Spleen (tissue), 11 donors: Measurements from ENCODE around the gene DNER. TPM values are rescaled to one million over a fixed set of nuclear protein-coding genes. Genes with fewer than 3 reads are reported as not detected.
A peak's percentile ranks its signal among the peaks of the same experiment; 100 is the strongest.

Source experiments
- DNase-seq: peaks from one replicate; pipeline ENCODE4 v3.0.0-alpha.2; 2020
- H3K27ac ChIP-seq, 8 donors: fragments of 200-600 bp; sonication (generic) in 7 of 8; 1 replicate in 4 of 8; 2 replicates in 4 of 8; pipeline versions ENCODE4 v1.5.0 to v1.8.0; 2016 to 2021; ENCODE audit warnings: inconsistent platforms in 4 of 8, mild to moderate bottlenecking in 4 of 8, moderate library complexity in 1 of 8
- H3K27me3 ChIP-seq, 7 donors: fragments of 200-600 bp; sonication (generic) in 6 of 7; replicated peaks in 1 of 7; 1 replicate in 4 of 7; 2 replicates in 3 of 7; pipeline versions ENCODE4 v1.5.0 to v1.8.0; 2016 to 2021; ENCODE audit warnings: inconsistent platforms in 3 of 7, mild to moderate bottlenecking in 1 of 7
- H3K36me3 ChIP-seq, 6 donors: fragments of 200-600 bp; sonication (generic) in 5 of 6; 1 replicate in 4 of 6; 2 replicates in 2 of 6; pipeline versions ENCODE4 v1.5.0 to v1.8.0; 2016 to 2021; ENCODE audit warnings: inconsistent platforms in 2 of 6
- H3K4me1 ChIP-seq, 6 donors: fragments of 200-600 bp; sonication (generic) in 5 of 6; 1 replicate in 3 of 6; 2 replicates in 3 of 6; pipeline versions ENCODE4 v1.5.0 to v1.8.0; 2016 to 2021; ENCODE audit warnings: inconsistent platforms in 3 of 6
- H3K4me3 ChIP-seq, 8 donors: fragments of 200-600 bp; sonication (generic) in 7 of 8; 1 replicate in 4 of 8; 2 replicates in 4 of 8; pipeline versions ENCODE4 v1.5.0 to v1.8.0; 2016 to 2021; ENCODE audit warnings: inconsistent platforms in 4 of 8, mild to moderate bottlenecking in 4 of 8, moderate library complexity in 2 of 8
- H3K9me3 ChIP-seq, 8 donors: fragments of 200-600 bp; sonication (generic) in 7 of 8; 1 replicate in 4 of 8; 2 replicates in 4 of 8; pipeline versions ENCODE4 v1.5.0 to v1.8.0; 2016 to 2021; ENCODE audit warnings: inconsistent platforms in 4 of 8
- POLR2A ChIP-seq, 3 donors: fragments of 450-650 bp; IDR thresholded peaks; one replicate each; pipeline ENCODE4 v1.5.1; 2017; ENCODE audit warnings: antibody characterized with exemption in 3 of 3, mild to moderate bottlenecking in 1 of 3
- POLR2AphosphoS5 ChIP-seq, 3 donors: sonication (generic); formaldehyde crosslinking; IDR thresholded peaks; one replicate each; pipeline ENCODE4 v1.5.1; 2017; ENCODE audit warnings: antibody characterized with exemption in 3 of 3
- WGBS, 5 donors: extraction: QIAGEN DNeasy Blood & Tissue Kit in 3 of 5; methylation state at CpG; one replicate each; pipeline versions ENCODE4 v1.1.5 to v1.1.7; 2013 to 2018; 5-methylcytosine and 5-hydroxymethylcytosine counted together
- intact Hi-C: fragments of 100-400 bp; cut with DNase I; formaldehyde crosslinking; loops from one replicate; pipeline ENCODE4 v1.15.0; 2023; ENCODE audit warnings: low total_unique reads
- polyA plus RNA-seq, 3 donors: library from polyadenylated mRNA; stranded (reverse); fragments of 200-250 nt; gene quantifications; one replicate each; pipeline ENCODE4 v1.2.1, GENCODE V29; 2013
- total RNA-seq, 7 donors: library from RNA; depleted of rRNA in 3 of 7; stranded (reverse); fragments of >200 nt in 3 of 7; fragmentation: NEBNext Ultra II Directional in 4 of 7; extraction: Animal tissue kit (Norgen Biotek cat#: 25700) in 4 of 7; gene quantifications; one replicate each; pipeline versions ENCODE4 v1.1.0 to v1.2.1, GENCODE V29; 2016 to 2021
- TF ChIP-seq, protein P1 (sequence below), 11 experiments: fragments of 200-600 bp in 7 of 11; fragments of 450-650 bp in 4 of 11; sonication (generic) in 4 of 11; IDR thresholded peaks in 8 of 11; conservative IDR thresholded peaks in 3 of 11; 1 replicate in 7 of 11; 2 replicates in 4 of 11; pipeline versions ENCODE4 v1.4.0 to v1.8.0; 2016 to 2021; ENCODE audit warnings: antibody characterized with exemption in 11 of 11, inconsistent platforms in 4 of 11, mild to moderate bottlenecking in 1 of 11
- donor health status: healthy with polysubstance abuse.
- donor health status: DM: no; HTN: no; CAD: no; lungs with moderate emphysema.
- donor health status: DM: no; HTN: no; CAD: no.
- donor health status: Bipolar disorder and iron deficiency.
- donor health status: healthy.
- donor health status: DM: no; HTN: no; CAD: no.
- donor health status: DM: yes; HTN: yes; CAD: no.

DNER gene
- total and polyA plus RNA-seq, 10 donors = 0.03 to 0.58 (median 0.26) TPM; not detected in 3

DNA sequence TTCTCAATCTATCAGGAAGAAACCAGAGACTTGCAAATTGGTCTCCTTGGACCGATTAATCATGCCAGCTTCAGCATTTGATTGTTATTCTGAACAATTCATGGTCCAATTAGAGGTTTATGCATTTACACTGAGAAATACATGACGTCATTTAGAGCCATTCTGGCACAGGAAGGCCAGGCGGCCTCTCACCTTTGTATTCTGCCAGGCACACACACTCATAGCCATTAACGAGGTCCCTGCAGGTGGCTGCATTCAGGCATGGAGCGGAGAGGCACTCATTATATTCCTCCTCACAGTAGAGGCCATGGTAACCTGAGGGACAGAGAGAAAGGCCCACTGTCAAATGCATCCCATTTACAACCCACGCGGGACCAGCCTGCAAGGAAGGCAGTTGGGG is 296.4 kb downstream of the DNER start:
- intact Hi-C loops = no loop called here
- H3K27ac ChIP-seq = no peak overlapping the region

DNA sequence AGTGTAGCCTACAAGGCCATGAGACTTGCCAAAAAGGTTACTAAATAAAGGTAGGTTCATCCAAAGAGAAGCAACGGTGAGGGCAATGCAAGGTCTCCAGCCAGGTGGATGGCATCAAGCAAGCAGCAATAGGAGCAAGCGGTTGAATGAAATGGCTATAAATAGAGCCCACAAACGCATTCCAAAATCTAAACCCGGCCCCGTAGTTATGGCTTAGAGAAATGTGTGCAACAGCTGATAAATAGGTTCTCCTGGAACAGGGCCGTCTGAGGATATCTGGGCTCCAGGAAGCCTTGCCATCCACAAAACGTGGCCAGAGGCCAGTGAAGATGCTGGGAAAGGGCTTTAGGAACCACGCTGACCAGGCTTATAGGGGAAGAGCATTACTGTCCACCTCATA is 297.2 kb downstream of the DNER start:
- H3K27ac ChIP-seq = peak overlapping the region in 4 of 8 donors; percentile 60 to 82 (median 75)
- H3K4me3 ChIP-seq = no peak overlapping the region
- peaks cover 0 to 24% (median 7%) of the 10 kb centered on the region in 6 donors for H3K4me1 ChIP-seq
- intact Hi-C loops = no loop called here
- H3K36me3 ChIP-seq = no peaks in the 10 kb centered on the region
- peaks cover 0 to 5% (median 0%) of the 10 kb centered on the region in 8 donors for H3K9me3 ChIP-seq
- TF ChIP-seq, protein P1, sequence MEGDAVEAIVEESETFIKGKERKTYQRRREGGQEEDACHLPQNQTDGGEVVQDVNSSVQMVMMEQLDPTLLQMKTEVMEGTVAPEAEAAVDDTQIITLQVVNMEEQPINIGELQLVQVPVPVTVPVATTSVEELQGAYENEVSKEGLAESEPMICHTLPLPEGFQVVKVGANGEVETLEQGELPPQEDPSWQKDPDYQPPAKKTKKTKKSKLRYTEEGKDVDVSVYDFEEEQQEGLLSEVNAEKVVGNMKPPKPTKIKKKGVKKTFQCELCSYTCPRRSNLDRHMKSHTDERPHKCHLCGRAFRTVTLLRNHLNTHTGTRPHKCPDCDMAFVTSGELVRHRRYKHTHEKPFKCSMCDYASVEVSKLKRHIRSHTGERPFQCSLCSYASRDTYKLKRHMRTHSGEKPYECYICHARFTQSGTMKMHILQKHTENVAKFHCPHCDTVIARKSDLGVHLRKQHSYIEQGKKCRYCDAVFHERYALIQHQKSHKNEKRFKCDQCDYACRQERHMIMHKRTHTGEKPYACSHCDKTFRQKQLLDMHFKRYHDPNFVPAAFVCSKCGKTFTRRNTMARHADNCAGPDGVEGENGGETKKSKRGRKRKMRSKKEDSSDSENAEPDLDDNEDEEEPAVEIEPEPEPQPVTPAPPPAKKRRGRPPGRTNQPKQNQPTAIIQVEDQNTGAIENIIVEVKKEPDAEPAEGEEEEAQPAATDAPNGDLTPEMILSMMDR (IDR thresholded peaks at IDR 0.05 in 8 of 11, conservative IDR thresholded peaks at IDR 0.05 in 3 of 11) = no peak
- TF ChIP-seq POLR2A (IDR thresholded peaks at IDR 0.05) (no peak), POLR2AphosphoS5 (IDR thresholded peaks at IDR 0.05) (no peak)
- DNase-seq = no peak
- no peaks in the 10 kb centered on the region for H3K27me3 ChIP-seq
- 62 to 76% (median 73%) methylated on average over 8 of the region's 8 CpGs for WGBS, 5 donors

More for the DNA sequence above, 296.4 kb downstream of the DNER start:
- Histone ChIP-seq H3K4me3 (no peak overlapping the region), H3K4me1 (peaks cover 0 to 24% (median 7%) of the 10 kb centered on the region in 6 donors), H3K36me3 (no peaks in the 10 kb centered on the region), H3K9me3 (peaks cover 0 to 5% (median 0%) of the 10 kb centered on the region in 8 donors), H3K27me3 (no peaks in the 10 kb centered on the region)
- whole genome bisulfite sequencing, 5 donors = 67 to 86% (median 82%) methylated on average over 7 of the region's 7 CpGs
- TF ChIP-seq POLR2A (IDR thresholded peaks at IDR 0.05) (no peak), POLR2AphosphoS5 (IDR thresholded peaks at IDR 0.05) (no peak)
- TF ChIP-seq, protein P1 (IDR thresholded peaks at IDR 0.05 in 8 of 11, conservative IDR thresholded peaks at IDR 0.05 in 3 of 11) = no peak
- no peak for DNase-seq

DNA sequence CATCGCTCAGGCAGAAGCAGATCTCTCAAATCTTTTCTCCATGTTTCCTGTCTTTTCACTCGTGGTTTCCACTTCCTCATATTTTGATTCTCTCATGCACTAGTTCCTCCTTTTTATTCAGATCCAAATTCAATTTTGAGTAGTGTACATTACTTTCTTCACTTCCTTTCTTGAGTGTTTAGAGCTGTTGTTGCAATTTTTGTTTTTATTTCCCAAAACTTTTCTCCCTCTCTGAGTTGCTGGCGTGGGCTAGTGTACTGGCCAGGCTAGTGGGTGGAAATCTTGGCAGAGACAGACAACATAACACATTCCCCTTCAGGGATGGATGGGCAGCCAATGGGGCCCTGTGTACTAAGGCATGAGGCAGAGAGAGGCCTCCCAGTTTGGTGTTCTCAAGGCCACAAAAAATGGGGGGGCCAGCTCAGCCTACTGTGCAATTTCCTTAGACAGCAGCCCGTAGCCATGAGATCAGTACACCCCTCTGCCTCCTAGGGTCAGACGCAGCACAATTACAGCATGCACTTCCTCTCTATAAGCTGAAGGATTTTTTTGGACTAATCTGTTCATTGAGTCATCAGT is 298.1 kb downstream of the DNER start:
- Histone ChIP-seq H3K9me3 (peaks cover 0 to 5% (median 0%) of the 10 kb centered on the region in 8 donors), H3K36me3 (no peaks in the 10 kb centered on the region), H3K4me1 (peaks cover 0 to 24% (median 7%) of the 10 kb centered on the region in 6 donors), H3K27ac (peak overlapping the region in 6 of 8 donors; percentile 38 to 82 (median 66)), H3K4me3 (no peak overlapping the region), H3K27me3 (no peaks in the 10 kb centered on the region)
- TF ChIP-seq POLR2A (IDR thresholded peaks at IDR 0.05) (no peak), POLR2AphosphoS5 (IDR thresholded peaks at IDR 0.05) (peak in 1 of 3 donors; percentile 27)
- TF ChIP-seq, protein P1 (IDR thresholded peaks at IDR 0.05 in 8 of 11, conservative IDR thresholded peaks at IDR 0.05 in 3 of 11) = peak in 1 of 11 experiments; percentile 6
- intact Hi-C loops = no loop called here
- no peak for DNase-seq
- WGBS, 5 donors = 8 to 22% (median 15%) methylated on average over 5 of the region's 5 CpGs

DNA sequence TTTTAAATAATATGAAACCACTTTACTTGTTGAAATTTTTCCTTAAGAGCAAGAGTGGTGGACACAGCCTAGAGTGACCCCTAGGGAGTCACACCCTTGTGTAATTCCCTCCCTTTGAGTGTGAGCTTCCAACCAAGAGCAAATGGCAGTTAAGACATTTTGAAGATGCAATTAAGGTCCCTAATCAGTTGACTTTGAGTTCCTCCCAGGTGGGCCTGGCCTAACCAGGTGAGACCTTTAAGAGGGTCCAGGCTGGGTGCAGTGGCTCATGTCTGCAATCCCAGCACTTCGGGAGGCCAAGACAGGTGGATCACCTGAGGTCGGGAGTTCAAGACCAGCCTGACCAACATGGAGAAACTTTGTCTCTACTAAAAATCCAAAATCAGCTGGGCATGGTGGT is 299.7 kb downstream of the DNER start:
- Histone ChIP-seq H3K27me3 (no peaks in the 10 kb centered on the region), H3K27ac (peak overlapping the region in 1 of 8 donors; percentile 78), H3K4me1 (peaks cover 0 to 24% (median 7%) of the 10 kb centered on the region in 6 donors), H3K9me3 (peaks cover 0 to 5% (median 0%) of the 10 kb centered on the region in 8 donors), H3K4me3 (no peak overlapping the region), H3K36me3 (no peaks in the 10 kb centered on the region)
- intact Hi-C loops = no loop called here
- no peak for DNase-seq
- TF ChIP-seq POLR2AphosphoS5 (IDR thresholded peaks at IDR 0.05) = no peak
- TF ChIP-seq, protein P1 (IDR thresholded peaks at IDR 0.05 in 8 of 11, conservative IDR thresholded peaks at IDR 0.05 in 3 of 11) = no peak
- no peak for TF ChIP-seq POLR2A (IDR thresholded peaks at IDR 0.05)
- WGBS, 5 donors = 72 to 93% (median 90%) methylated on average over 2 of the region's 2 CpGs
